Loucy (cell line): Measurements from ENCODE around the gene MBD3.

Source experiments
- CTCF ChIP-seq: fragments of 200-600 bp; sonication (generic); conservative IDR thresholded peaks from 2 replicates; pipeline ENCODE4 v1.5.1; 2014; ENCODE audit warnings: mild to moderate bottlenecking, antibody characterized with exemption, low read length
- EZH2phosphoT487 ChIP-seq: fragments of 200-600 bp; IDR thresholded peaks from 2 replicates; pipeline ENCODE4 v1.6.1; 2018; ENCODE audit warnings: antibody characterized with exemption, mild to moderate bottlenecking, moderate library complexity, borderline replicate concordance

GRCh38 chr19:1602091-1602707 is 9.5 kb upstream of the MBD3 start:
- TF ChIP-seq CTCF = no peak
- TF ChIP-seq EZH2phosphoT487 = no peak
